H9 (cell line): Measurements from ENCODE around the gene AFF1. TPM values are rescaled to one million over a fixed set of nuclear protein-coding genes. Genes with fewer than 3 reads are reported as not detected.

Experiments used
- DNase-seq: peaks from one replicate; pipeline ENCODE4 v3.0.0-alpha.2; 2017
- H2AFZ ChIP-seq: one replicate; pipeline ENCODE4 v1.6.1; 2013; ENCODE audit warnings: mild to moderate bottlenecking, low read length, control low read depth, moderate library complexity
- H2AK5ac ChIP-seq: 2 replicates; pipeline ENCODE4 v1.6.1; 2013; ENCODE audit warnings: low read length, control low read depth, mixed read lengths; ENCODE audit not compliant: insufficient read length
- H2BK120ac ChIP-seq: one replicate; pipeline ENCODE4 v1.6.1; 2013; ENCODE audit warnings: low read depth, mild to moderate bottlenecking, low read length, control low read depth, inconsistent platforms; ENCODE audit not compliant: poor library complexity, severe bottlenecking
- H2BK12ac ChIP-seq: 2 replicates; pipeline ENCODE4 v1.6.1; 2013; ENCODE audit warnings: low read length, control low read depth, mixed read lengths, low read depth; ENCODE audit not compliant: insufficient read length
- H2BK15ac ChIP-seq: 2 replicates; pipeline ENCODE4 v1.6.1; 2013; ENCODE audit warnings: low read depth, low read length, control low read depth
- H2BK20ac ChIP-seq: one replicate; pipeline ENCODE4 v1.6.1; 2013; ENCODE audit warnings: low read depth, mild to moderate bottlenecking, low read length, control low read depth, inconsistent platforms; ENCODE audit not compliant: poor library complexity, severe bottlenecking
- H2BK5ac ChIP-seq: 2 replicates; pipeline ENCODE4 v1.6.1; 2013; ENCODE audit warnings: low read length, control low read depth, mixed read lengths; ENCODE audit not compliant: insufficient read length
- H3K14ac ChIP-seq: 2 replicates; pipeline ENCODE4 v1.6.1; 2013; ENCODE audit warnings: low read length, control low read depth; ENCODE audit not compliant: insufficient read depth
- H3K18ac ChIP-seq: 2 replicates; pipeline ENCODE4 v1.6.1; 2013; ENCODE audit warnings: low read depth, mild to moderate bottlenecking, mixed read lengths, low read length, control low read depth; ENCODE audit not compliant: insufficient read length
- H3K23ac ChIP-seq: 2 replicates; pipeline ENCODE4 v1.6.1; 2013; ENCODE audit warnings: low read length, control low read depth, mixed read lengths, low read depth; ENCODE audit not compliant: insufficient read length
- H3K23me2 ChIP-seq: 2 replicates; pipeline ENCODE4 v1.6.1; 2013; ENCODE audit warnings: low read depth, mild to moderate bottlenecking, mixed read lengths, low read length, control low read depth; ENCODE audit not compliant: insufficient read length, poor library complexity, severe bottlenecking
- H3K27ac ChIP-seq: 2 replicates; pipeline ENCODE4 v1.5.1; 2013; ENCODE audit warnings: low read length, control low read depth, mixed read lengths, low read depth; ENCODE audit not compliant: insufficient read length
- H3K27me3 ChIP-seq: 2 replicates; pipeline ENCODE4 v1.6.1; 2013; ENCODE audit warnings: low read length, control low read depth, inconsistent platforms; ENCODE audit not compliant: insufficient read depth
- H3K4ac ChIP-seq: 2 replicates; pipeline ENCODE4 v1.6.1; 2013; ENCODE audit warnings: low read depth, mild to moderate bottlenecking, control low read depth, inconsistent platforms, low read length, moderate library complexity
- H3K4me1 ChIP-seq: 2 replicates; pipeline ENCODE4 v1.6.1; 2013; ENCODE audit warnings: low read length, control low read depth, inconsistent platforms; ENCODE audit not compliant: insufficient read depth
- H3K4me2 ChIP-seq: 2 replicates; pipeline ENCODE4 v1.6.1; 2013; ENCODE audit warnings: low read length, control low read depth, mixed read lengths; ENCODE audit not compliant: insufficient read length, insufficient read depth
- H3K56ac ChIP-seq: 2 replicates; pipeline ENCODE4 v1.6.1; 2013; ENCODE audit warnings: low read depth, mild to moderate bottlenecking, mixed read lengths, low read length, control low read depth; ENCODE audit not compliant: insufficient read length
- H3K79me1 ChIP-seq: 2 replicates; pipeline ENCODE4 v1.6.1; 2013; ENCODE audit warnings: low read depth, mild to moderate bottlenecking, moderate library complexity, low read length, control low read depth, inconsistent platforms; ENCODE audit not compliant: insufficient read depth, poor library complexity, severe bottlenecking
- H3K79me2 ChIP-seq: 2 replicates; pipeline ENCODE4 v1.6.1; 2013; ENCODE audit warnings: low read length, control low read depth, inconsistent platforms; ENCODE audit not compliant: insufficient read depth
- H3K9ac ChIP-seq: 2 replicates; pipeline ENCODE4 v1.6.1; 2013; ENCODE audit warnings: low read length, control low read depth, mixed read lengths; ENCODE audit not compliant: insufficient read length; ENCODE audit errors: extremely low read depth
- H3K9me3 ChIP-seq: one replicate; pipeline ENCODE4 v1.6.1; 2013; ENCODE audit warnings: low read depth, low read length, inconsistent platforms; ENCODE audit not compliant: control insufficient read depth
- H3T11ph ChIP-seq: one replicate; pipeline ENCODE4 v1.6.1; 2013; ENCODE audit warnings: mild to moderate bottlenecking, low read length, control low read depth, inconsistent platforms
- H4K20me1 ChIP-seq: one replicate; pipeline ENCODE4 v1.6.1; 2013; ENCODE audit not compliant: control insufficient read depth, insufficient read length, insufficient read depth
- H4K5ac ChIP-seq: 2 replicates; pipeline ENCODE4 v1.6.1; 2013; ENCODE audit warnings: low read depth, mild to moderate bottlenecking, mixed read lengths, low read length, control low read depth; ENCODE audit not compliant: insufficient read length
- H4K8ac ChIP-seq: replicated peaks from 2 replicates; pipeline ENCODE4 v1.6.1; 2013; ENCODE audit warnings: low read length, control low read depth, mixed read lengths, low read depth; ENCODE audit not compliant: insufficient read length
- H4K91ac ChIP-seq: 2 replicates; pipeline ENCODE4 v1.6.1; 2013; ENCODE audit warnings: low read depth, mild to moderate bottlenecking, moderate library complexity, mixed read lengths, low read length, control low read depth; ENCODE audit not compliant: insufficient read length
- H3K27ac Mint-ChIP-seq, 3 experiments: 2 replicates in 2 of 3; 3 replicates in 1 of 3; pipeline ENCODE4 v1.8.0; 2020 to 2021; ENCODE audit warnings: mixed read lengths in 3 of 3, mild to moderate bottlenecking in 1 of 3, moderate library complexity in 1 of 3
- H3K27me3 Mint-ChIP-seq: 2 replicates; pipeline ENCODE4 v1.8.0; 2021; ENCODE audit warnings: low read depth, mild to moderate bottlenecking, moderate library complexity, mixed read lengths
- H3K36me3 Mint-ChIP-seq, 3 experiments: 2 replicates in 2 of 3; 3 replicates in 1 of 3; pipeline ENCODE4 v1.8.0; 2020 to 2021; ENCODE audit warnings: low read depth in 3 of 3, mixed read lengths in 3 of 3; ENCODE audit not compliant: insufficient read depth in 1 of 3
- H3K4me1 Mint-ChIP-seq, 2 experiments: 2 replicates each; pipeline ENCODE4 v1.8.0; 2020; ENCODE audit warnings: mixed read lengths in 2 of 2
- H3K4me3 Mint-ChIP-seq, 2 experiments: 2 replicates in 1 of 2; 3 replicates in 1 of 2; pipeline ENCODE4 v1.8.0; 2020 to 2021; ENCODE audit warnings: mild to moderate bottlenecking in 2 of 2, mixed read lengths in 2 of 2, moderate library complexity in 1 of 2
- H3K9me3 Mint-ChIP-seq, 2 experiments: 2 replicates in 1 of 2; 3 replicates in 1 of 2; pipeline ENCODE4 v1.8.0; 2020; ENCODE audit warnings: mild to moderate bottlenecking in 2 of 2, mixed read lengths in 2 of 2, moderate library complexity in 1 of 2
- WGBS: extraction: QIAGEN DNeasy Blood & Tissue Kit; methylation state at CpG from one replicate; pipeline ENCODE4 v1.1.7; 2013; ENCODE audit warnings: missing lambda C conversion rate, low lambda C conversion rate, mixed read lengths; ENCODE audit not compliant: insufficient read length; ENCODE audit errors: extremely low coverage; 5-methylcytosine and 5-hydroxymethylcytosine counted together
- total RNA-seq: library from RNA; stranded (reverse); gene quantifications from 2 replicates; pipeline ENCODE4 v1.2.1, GENCODE V29; 2021
- TF ChIP-seq, protein P1 (sequence below): fragments of 200-600 bp; sonication (generic); conservative IDR thresholded peaks from 3 replicates; pipeline ENCODE4 v1.8.0; 2021; ENCODE audit warnings: antibody characterized with exemption, mild to moderate bottlenecking

The AFF1 gene
- total RNA-seq, 1 experiment from 2014 or later = 74.5 TPM

DNA sequence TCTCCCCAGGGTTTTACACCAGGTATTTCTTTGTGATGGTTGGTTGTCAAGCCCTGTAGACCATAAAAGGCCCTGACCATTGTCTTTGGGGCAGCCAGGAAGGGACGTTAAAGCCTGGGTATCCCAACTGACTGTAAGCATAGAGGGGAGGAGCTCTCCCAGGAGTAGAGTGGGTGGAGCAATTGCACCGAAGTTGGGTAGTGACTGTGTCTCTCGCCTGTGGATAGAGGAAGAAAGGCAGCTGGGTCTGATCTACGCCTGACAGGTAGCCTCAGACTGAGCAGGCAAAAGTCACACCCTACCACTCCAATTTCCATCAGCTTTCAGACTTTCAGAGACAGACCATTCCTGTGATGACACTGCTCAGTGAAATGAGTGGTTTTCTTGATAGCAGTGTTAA is 162.3 kb downstream of the AFF1 start:
- Mint-ChIP-seq H3K4me1 (peaks cover 37 to 39% of the 10 kb centered on the region in 2 experiments), H3K36me3 (peaks cover 0 to 11% (median 3%) of the 10 kb centered on the region in 3 experiments; a peak in 4 of 7 replicates), H3K4me3 (no peak overlapping the region), H3K27me3 (no peaks in the 10 kb centered on the region), H3K27ac (peak overlapping the region; percentile 21 to 88 (median 44); a peak in 4 of 7 replicates), H3K9me3 (no peaks in the 10 kb centered on the region)
- no peak overlapping the region for H2AFZ ChIP-seq
- H3K27ac ChIP-seq = no peak overlapping the region
- H2BK20ac ChIP-seq = no peak overlapping the region
- no peak overlapping the region for H3K4me2 ChIP-seq
- no peak overlapping the region for H2AK5ac ChIP-seq
- no peak overlapping the region for H3T11ph ChIP-seq
- no peak overlapping the region for H4K5ac ChIP-seq
- H2BK12ac ChIP-seq = no peak overlapping the region
- no peak overlapping the region for H3K23ac ChIP-seq
- H4K20me1 ChIP-seq = peaks cover 2% of the 10 kb centered on the region
- no peaks in the 10 kb centered on the region for H3K27me3 ChIP-seq
- TF ChIP-seq, protein P1, sequence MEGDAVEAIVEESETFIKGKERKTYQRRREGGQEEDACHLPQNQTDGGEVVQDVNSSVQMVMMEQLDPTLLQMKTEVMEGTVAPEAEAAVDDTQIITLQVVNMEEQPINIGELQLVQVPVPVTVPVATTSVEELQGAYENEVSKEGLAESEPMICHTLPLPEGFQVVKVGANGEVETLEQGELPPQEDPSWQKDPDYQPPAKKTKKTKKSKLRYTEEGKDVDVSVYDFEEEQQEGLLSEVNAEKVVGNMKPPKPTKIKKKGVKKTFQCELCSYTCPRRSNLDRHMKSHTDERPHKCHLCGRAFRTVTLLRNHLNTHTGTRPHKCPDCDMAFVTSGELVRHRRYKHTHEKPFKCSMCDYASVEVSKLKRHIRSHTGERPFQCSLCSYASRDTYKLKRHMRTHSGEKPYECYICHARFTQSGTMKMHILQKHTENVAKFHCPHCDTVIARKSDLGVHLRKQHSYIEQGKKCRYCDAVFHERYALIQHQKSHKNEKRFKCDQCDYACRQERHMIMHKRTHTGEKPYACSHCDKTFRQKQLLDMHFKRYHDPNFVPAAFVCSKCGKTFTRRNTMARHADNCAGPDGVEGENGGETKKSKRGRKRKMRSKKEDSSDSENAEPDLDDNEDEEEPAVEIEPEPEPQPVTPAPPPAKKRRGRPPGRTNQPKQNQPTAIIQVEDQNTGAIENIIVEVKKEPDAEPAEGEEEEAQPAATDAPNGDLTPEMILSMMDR = no peak
- H3K9ac ChIP-seq = no peak overlapping the region
- H3K4me1 ChIP-seq = peaks cover 4% of the 10 kb centered on the region; the same call in 1 of the 2 replicates
- H3K79me2 ChIP-seq = no peaks in the 10 kb centered on the region
- H2BK5ac ChIP-seq = no peak overlapping the region
- H2BK120ac ChIP-seq = no peak overlapping the region
- no peak overlapping the region for H4K8ac ChIP-seq
- WGBS = no CpG with 5 or more reads among the region's 4 CpGs
- no peaks in the 10 kb centered on the region for H3K9me3 ChIP-seq
- H3K56ac ChIP-seq = no peak overlapping the region
- H2BK15ac ChIP-seq = no peak overlapping the region
- no peaks in the 10 kb centered on the region for H3K79me1 ChIP-seq
- no peak overlapping the region for H3K4ac ChIP-seq
- H4K91ac ChIP-seq = no peak overlapping the region
- no peak overlapping the region for H3K14ac ChIP-seq
- DNase-seq = peak; percentile 78
- H3K18ac ChIP-seq = no peak overlapping the region
- no peaks in the 10 kb centered on the region for H3K23me2 ChIP-seq
